ENCODE data around the gene UBASH3A.

The UBASH3A gene

GRCh38 chr21:42429856-42430255, 26.2 kb downstream of the UBASH3A start:
- TF ChIP-seq CTCF (IDR thresholded peaks at IDR 0.05; ENCODE audit: low read depth, low read length) = no peak
- H3K4me3 ChIP-seq (ENCODE audit: low read depth, low read length) = no peak overlapping the region
- H3K9me3 ChIP-seq = no peaks in the 10 kb centered on the region; the same call in 1 of the 2 replicates
- H3K27me3 ChIP-seq = no peaks in the 10 kb centered on the region; the same call in 1 of the 2 replicates
- no peak for DNase-seq
- H3K4me1 ChIP-seq = no peaks in the 10 kb centered on the region
- H3K36me3 ChIP-seq = no peaks in the 10 kb centered on the region

GRCh38 chr21:42430521-42430920, 26.8 kb downstream of the UBASH3A start:
- no peak for TF ChIP-seq CTCF (IDR thresholded peaks at IDR 0.05; ENCODE audit: low read depth, low read length)
- Histone ChIP-seq H3K4me1 (no peaks in the 10 kb centered on the region), H3K9me3 (no peaks in the 10 kb centered on the region; the same call in 1 of the 2 replicates), H3K4me3 (ENCODE audit: low read depth, low read length) (no peak overlapping the region), H3K27me3 (no peaks in the 10 kb centered on the region), H3K36me3 (no peaks in the 10 kb centered on the region)
- DNase-seq = no peak

GRCh38 chr21:42431196-42431595, 27.5 kb downstream of the UBASH3A start:
- Histone ChIP-seq H3K4me1 (no peaks in the 10 kb centered on the region), H3K9me3 (no peaks in the 10 kb centered on the region; the same call in 1 of the 2 replicates), H3K27me3 (no peaks in the 10 kb centered on the region), H3K36me3 (no peaks in the 10 kb centered on the region), H3K4me3 (ENCODE audit: low read depth, low read length) (no peak overlapping the region)
- no peak for DNase-seq
- no peak for TF ChIP-seq CTCF (IDR thresholded peaks at IDR 0.05; ENCODE audit: low read depth, low read length)

- no peaks in the 10 kb centered on the region for H3K36me3 ChIP-seq
- no peak for TF ChIP-seq CTCF (IDR thresholded peaks at IDR 0.05; ENCODE audit: low read depth, low read length)
These were observed 29.0 kb downstream of the UBASH3A start for GRCh38 chr21:42432695-42433094.

GRCh38 chr21:42433946-42434551, 30.3 kb downstream of the UBASH3A start:
- Histone ChIP-seq H3K9me3 (no peaks in the 10 kb centered on the region; the same call in 1 of the 2 replicates), H3K4me1 (no peaks in the 10 kb centered on the region), H3K4me3 (ENCODE audit: low read depth, low read length) (no peak overlapping the region), H3K27me3 (no peaks in the 10 kb centered on the region), H3K36me3 (no peaks in the 10 kb centered on the region)
- no peak for DNase-seq
- TF ChIP-seq CTCF (IDR thresholded peaks at IDR 0.05; ENCODE audit: low read depth, low read length) = no peak

More at GRCh38 chr21:42432695-42433094, 29.0 kb downstream of the UBASH3A start:
- Histone ChIP-seq H3K4me1 (no peaks in the 10 kb centered on the region), H3K27me3 (no peaks in the 10 kb centered on the region), H3K4me3 (ENCODE audit: low read depth, low read length) (no peak overlapping the region), H3K9me3 (no peaks in the 10 kb centered on the region; the same call in 1 of the 2 replicates)
- no peak for DNase-seq

GRCh38 chr21:42434884-42435283, 31.2 kb downstream of the UBASH3A start:
- Histone ChIP-seq H3K9me3 (no peaks in the 10 kb centered on the region; the same call in 1 of the 2 replicates), H3K27me3 (no peaks in the 10 kb centered on the region), H3K4me3 (ENCODE audit: low read depth, low read length) (no peak overlapping the region), H3K36me3 (no peaks in the 10 kb centered on the region), H3K4me1 (no peaks in the 10 kb centered on the region)
- no peak for DNase-seq
- no peak for TF ChIP-seq CTCF (IDR thresholded peaks at IDR 0.05; ENCODE audit: low read depth, low read length)

Data from BE2C (cell line).